H1 (cell line): Measurements from ENCODE around the gene LTBP1. TPM values are rescaled to one million over a fixed set of nuclear protein-coding genes. Genes with fewer than 3 reads are reported as not detected.

ENCODE experiments used
- CHD7 ChIP-seq: fragments of 300-600 bp; sonication (generic); IDR thresholded peaks from 2 replicates; pipeline ENCODE4 v1.7.1; 2012; ENCODE audit warnings: low read length, moderate library complexity, mild to moderate bottlenecking, inconsistent platforms; ENCODE audit not compliant: insufficient replicate concordance
- CTCF ChIP-seq, 3 experiments: IDR thresholded peaks; 1 replicate in 2 of 3; 2 replicates in 1 of 3; pipeline versions ENCODE4 v1.5.1 to v1.6.1; 2011; ENCODE audit warnings: low read length in 3 of 3, mild to moderate bottlenecking in 3 of 3, inconsistent platforms in 2 of 3, low read depth in 1 of 3, moderate library complexity in 1 of 3; ENCODE audit not compliant: insufficient read depth in 1 of 3; ENCODE audit errors: control extremely low read depth in 1 of 3
- JUND ChIP-seq: IDR thresholded peaks from 2 replicates; pipeline ENCODE4 v1.6.1; 2011; ENCODE audit warnings: mild to moderate bottlenecking, improper control_type of control experiment, low read length
- RXRA ChIP-seq: IDR thresholded peaks from 2 replicates; pipeline ENCODE4 v1.6.1; 2011; ENCODE audit warnings: low read depth, mild to moderate bottlenecking, low read length, moderate library complexity; ENCODE audit not compliant: insufficient read depth
- SP1 ChIP-seq: IDR thresholded peaks from 2 replicates; pipeline ENCODE4 v1.6.1; 2011; ENCODE audit warnings: low read depth, low read length
- SUZ12 ChIP-seq: fragments of 200-600 bp; sonication (generic); IDR thresholded peaks from 2 replicates; pipeline ENCODE4 v1.6.1; 2012; ENCODE audit warnings: mild to moderate bottlenecking, inconsistent platforms, low read length, moderate library complexity, mixed read lengths
- ZNF274 ChIP-seq: IDR thresholded peaks from 2 replicates; pipeline ENCODE4 v1.7.0; 2012; ENCODE audit warnings: low read length, borderline replicate concordance; ENCODE audit errors: extremely low read depth
- polyA plus RNA-seq, 7 experiments: library from polyadenylated mRNA; depleted of rRNA in 3 of 7; stranded (reverse) in 5 of 7; unstranded in 2 of 7; fragments of >200 nt in 5 of 7; fragments of 200-250 nt in 2 of 7; gene quantifications; 1 replicate in 5 of 7; 2 replicates in 1 of 7; 4 replicates in 1 of 7; pipeline versions ENCODE4 v1.2.1 to v1.2.3, GENCODE V29; 2011 to 2013; ENCODE audit warnings: missing spikeins in 2 of 7, mixed read lengths in 2 of 7
- total RNA-seq: library from RNA; stranded (reverse); fragmentation: NEBNext Ultra II Directional; extraction: Animal tissue kit (Norgen Biotek cat#: 25700); gene quantifications from 2 replicates; pipeline ENCODE4 v1.2.1, GENCODE V29; 2021
- TF ChIP-seq, protein P1 (sequence below): IDR thresholded peaks from 2 replicates; pipeline ENCODE4 v1.6.1; 2011; ENCODE audit warnings: low read depth, mild to moderate bottlenecking, low read length; ENCODE audit not compliant: insufficient read depth

LTBP1 gene
- total and polyA plus RNA-seq, 2 of the 8 experiments (the other 6 are each of a cell fraction or from before 2014, with no cell fraction given) = 15.4 to 24.7 TPM

DNA sequence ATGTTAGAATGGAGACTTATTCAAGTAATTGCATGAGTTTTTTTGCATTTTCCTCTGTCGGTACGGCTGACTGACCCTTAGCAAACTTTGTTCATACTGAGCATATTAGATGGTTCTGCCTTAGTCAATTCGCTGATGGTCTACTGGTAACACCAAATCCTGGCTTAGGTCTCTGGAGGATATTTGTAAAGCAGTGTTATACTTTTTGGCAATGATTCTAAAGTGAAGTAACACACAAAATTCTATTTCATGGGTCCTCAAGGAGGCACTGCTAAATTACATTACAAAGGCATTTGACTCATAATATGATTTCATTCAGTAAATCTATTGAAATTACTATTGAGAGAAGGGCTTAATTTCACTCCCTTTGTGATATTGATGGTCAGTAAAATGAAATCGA is 282.9 kb downstream of the LTBP1 start (continued):
- TF ChIP-seq CHD7 (no peak), CTCF (IDR thresholded peaks at IDR 0.05; ENCODE audit: control extremely low read depth in 1 of 3, insufficient read depth in 1 of 3, low read depth in 1 of 3, low read length in 3 of 3) (no peak), ZNF274 (no peak), JUND (no peak), SP1 (no peak), SUZ12 (no peak), RXRA (no peak)
- TF ChIP-seq, protein P1, sequence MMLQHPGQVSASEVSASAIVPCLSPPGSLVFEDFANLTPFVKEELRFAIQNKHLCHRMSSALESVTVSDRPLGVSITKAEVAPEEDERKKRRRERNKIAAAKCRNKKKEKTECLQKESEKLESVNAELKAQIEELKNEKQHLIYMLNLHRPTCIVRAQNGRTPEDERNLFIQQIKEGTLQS = no peak
